ENCODE results near the gene NPRL2. TPM values are rescaled to one million over a fixed set of nuclear protein-coding genes. Genes with fewer than 3 reads are reported as not detected.

NPRL2 gene
- total and polyA plus RNA-seq, 2 of the 8 experiments (the other 6 are each of a cell fraction or from before 2014, with no cell fraction given) = 28.4 to 51.4 TPM

DNA sequence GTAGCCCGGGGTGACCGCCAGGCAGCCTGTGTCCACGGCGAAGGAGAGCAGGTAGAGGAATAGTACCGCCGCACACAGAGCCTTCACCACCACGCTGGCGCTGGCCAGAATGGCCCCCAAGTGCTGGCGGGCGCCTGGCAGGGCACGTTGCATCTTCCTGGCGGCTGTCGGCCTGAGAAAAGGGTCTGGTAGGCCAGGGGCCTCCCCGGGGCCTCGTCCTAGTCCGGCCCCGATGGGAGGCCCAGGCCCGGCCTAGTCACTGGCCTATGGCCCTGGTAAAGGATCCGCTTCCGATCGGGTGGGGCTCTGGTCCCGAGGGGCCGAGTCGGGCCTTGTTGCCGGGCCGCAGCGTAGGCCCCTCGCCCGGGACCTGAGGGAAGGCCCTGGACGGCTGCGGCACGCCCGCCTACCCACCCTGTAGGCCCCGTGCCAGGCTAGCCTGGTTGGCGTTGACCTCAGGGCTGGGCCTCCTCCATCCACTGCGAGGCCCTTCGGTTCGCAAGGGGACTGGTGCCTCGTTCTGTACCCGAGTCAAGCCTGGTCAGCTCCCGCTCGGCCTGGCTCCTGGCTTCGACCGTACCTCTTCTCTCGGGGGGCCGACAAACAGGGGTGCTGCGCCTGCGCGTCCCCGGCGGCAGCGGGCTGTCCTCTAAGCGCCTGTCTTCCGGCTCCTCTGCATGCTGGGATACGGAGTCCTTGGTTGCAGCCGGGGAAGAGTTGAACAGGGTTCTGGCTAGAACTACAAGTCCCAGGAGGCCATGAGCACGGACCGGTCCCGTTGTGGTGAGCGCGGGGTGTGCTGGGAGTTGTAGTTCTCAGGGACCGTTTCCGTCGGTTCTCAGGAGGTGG is 8.6 kb upstream of the NPRL2 start, which contains the start of gene TMEM115 (continued):
- TF ChIP-seq RXRA (IDR thresholded peaks at IDR 0.05; ENCODE audit: insufficient read depth, low read depth, low read length) = no peak
- no peak for TF ChIP-seq SRF (IDR thresholded peaks at IDR 0.05; ENCODE audit: low read depth, low read length)
- TF ChIP-seq SP2 (IDR thresholded peaks at IDR 0.05; ENCODE audit: low read length) = no peak
- TF ChIP-seq SUZ12 (IDR thresholded peaks at IDR 0.05; ENCODE audit: low read length) = no peak
- TF ChIP-seq CBX8 (IDR thresholded peaks at IDR 0.05; ENCODE audit: borderline replicate concordance, low read depth, low read length) = no peak
- TF ChIP-seq YY1 (IDR thresholded peaks at IDR 0.05; ENCODE audit: low read depth, low read length) = peak; percentile 40; the same call in 1 of the 2 replicates
- TF ChIP-seq RBBP5 (IDR thresholded peaks at IDR 0.05; ENCODE audit: borderline replicate concordance, low read depth, low read length) = no peak
- TF ChIP-seq HDAC6 (IDR thresholded peaks at IDR 0.05; ENCODE audit: low read depth, low read length) = no peak
- TF ChIP-seq NANOG (IDR thresholded peaks at IDR 0.05; ENCODE audit: insufficient read depth, low read depth, low read length, poor library complexity, severe bottlenecking) = no peak
- no peak for TF ChIP-seq GTF2F1 (IDR thresholded peaks at IDR 0.05; ENCODE audit: borderline replicate concordance, low read depth, low read length)
- TF ChIP-seq SIX5 (IDR thresholded peaks at IDR 0.05; ENCODE audit: low read depth, low read length) = peak; percentile 100
- peak; percentile 63 for TF ChIP-seq ASH2L (IDR thresholded peaks at IDR 0.05; ENCODE audit: low read length)
- peak; percentile 42; the same call in 1 of the 2 replicates for TF ChIP-seq POLR2AphosphoS5 (IDR thresholded peaks at IDR 0.05; ENCODE audit: low read depth, low read length)
- peak; percentile 70; the same call in 1 of the 2 replicates for TF ChIP-seq GABPA (IDR thresholded peaks at IDR 0.05; ENCODE audit: borderline replicate concordance, insufficient read depth, low read length)
- TF ChIP-seq EZH2 (IDR thresholded peaks at IDR 0.05; ENCODE audit: low read depth, low read length, severe bottlenecking) = no peak
- TF ChIP-seq SIN3A (conservative IDR thresholded peaks at IDR 0.05 in 1 of 2, IDR thresholded peaks at IDR 0.05 in 1 of 2; ENCODE audit: low read depth in 1 of 2, low read length in 2 of 2) = peak in 1 of 2 experiments; percentile 97; a peak in 2 of 4 replicates
- TF ChIP-seq EGR1 (IDR thresholded peaks at IDR 0.05; ENCODE audit: borderline replicate concordance, low read depth, low read length) = no peak
- TF ChIP-seq PHF8 (conservative IDR thresholded peaks at IDR 0.05; ENCODE audit: low read depth, low read length) = peak; percentile 60; the same call in 1 of the 2 replicates
- no peak for TF ChIP-seq TAF7 (optimal IDR thresholded peaks at IDR 0.05; ENCODE audit: borderline replicate concordance, low read depth, low read length)
- no peak for TF ChIP-seq RAD21 (IDR thresholded peaks at IDR 0.05 in 1 of 2, conservative IDR thresholded peaks at IDR 0.05 in 1 of 2; ENCODE audit: low read depth in 2 of 2, low read length in 2 of 2)
- TF ChIP-seq, protein P1, sequence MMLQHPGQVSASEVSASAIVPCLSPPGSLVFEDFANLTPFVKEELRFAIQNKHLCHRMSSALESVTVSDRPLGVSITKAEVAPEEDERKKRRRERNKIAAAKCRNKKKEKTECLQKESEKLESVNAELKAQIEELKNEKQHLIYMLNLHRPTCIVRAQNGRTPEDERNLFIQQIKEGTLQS (IDR thresholded peaks at IDR 0.05; ENCODE audit: insufficient read depth, low read depth, low read length) = peak; percentile 58; the same call in 1 of the 2 replicates

Measured in H1 (cell line).